ENCODE data around the gene ZNF773. TPM values are rescaled to one million over a fixed set of nuclear protein-coding genes. Genes with fewer than 3 reads are reported as not detected.

Gene ZNF773
- total RNA-seq, 4 donors from 2014 or later, result 1.2 to 6.5 (median 3.4) TPM

- Histone ChIP-seq H3K27me3 (no peaks in the 10 kb centered on the region), H3K36me3 (peaks cover 46 to 96% of the 10 kb centered on the region in 2 donors), H3K4me1 (no peaks in the 10 kb centered on the region), H3K4me3 (peak overlapping the region in 1 of 4 donors; percentile 20), H3K9me3 (peaks cover 9 to 88% (median 21%) of the 10 kb centered on the region in 3 donors), H3K27ac (no peak overlapping the region)
- DNase-seq (no peak), ATAC-seq (no peak)
- in situ Hi-C loops (cut with MboI; ENCODE audit: low sequenced_read_pairs in 4 of 4) (no loop called here), intact Hi-C loops (cut with DNase I; ENCODE audit: low total_unique reads) (no loop called here)
- TF ChIP-seq POLR2A (IDR thresholded peaks at IDR 0.05), result no peak
- TF ChIP-seq, protein P1, sequence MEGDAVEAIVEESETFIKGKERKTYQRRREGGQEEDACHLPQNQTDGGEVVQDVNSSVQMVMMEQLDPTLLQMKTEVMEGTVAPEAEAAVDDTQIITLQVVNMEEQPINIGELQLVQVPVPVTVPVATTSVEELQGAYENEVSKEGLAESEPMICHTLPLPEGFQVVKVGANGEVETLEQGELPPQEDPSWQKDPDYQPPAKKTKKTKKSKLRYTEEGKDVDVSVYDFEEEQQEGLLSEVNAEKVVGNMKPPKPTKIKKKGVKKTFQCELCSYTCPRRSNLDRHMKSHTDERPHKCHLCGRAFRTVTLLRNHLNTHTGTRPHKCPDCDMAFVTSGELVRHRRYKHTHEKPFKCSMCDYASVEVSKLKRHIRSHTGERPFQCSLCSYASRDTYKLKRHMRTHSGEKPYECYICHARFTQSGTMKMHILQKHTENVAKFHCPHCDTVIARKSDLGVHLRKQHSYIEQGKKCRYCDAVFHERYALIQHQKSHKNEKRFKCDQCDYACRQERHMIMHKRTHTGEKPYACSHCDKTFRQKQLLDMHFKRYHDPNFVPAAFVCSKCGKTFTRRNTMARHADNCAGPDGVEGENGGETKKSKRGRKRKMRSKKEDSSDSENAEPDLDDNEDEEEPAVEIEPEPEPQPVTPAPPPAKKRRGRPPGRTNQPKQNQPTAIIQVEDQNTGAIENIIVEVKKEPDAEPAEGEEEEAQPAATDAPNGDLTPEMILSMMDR (IDR thresholded peaks at IDR 0.05 in 4 of 5, conservative IDR thresholded peaks at IDR 0.05 in 1 of 5), result no peak
These were observed 38.3 kb downstream of the ZNF773 start for GRCh38 chr19:57537953-57538547.

DNA sequence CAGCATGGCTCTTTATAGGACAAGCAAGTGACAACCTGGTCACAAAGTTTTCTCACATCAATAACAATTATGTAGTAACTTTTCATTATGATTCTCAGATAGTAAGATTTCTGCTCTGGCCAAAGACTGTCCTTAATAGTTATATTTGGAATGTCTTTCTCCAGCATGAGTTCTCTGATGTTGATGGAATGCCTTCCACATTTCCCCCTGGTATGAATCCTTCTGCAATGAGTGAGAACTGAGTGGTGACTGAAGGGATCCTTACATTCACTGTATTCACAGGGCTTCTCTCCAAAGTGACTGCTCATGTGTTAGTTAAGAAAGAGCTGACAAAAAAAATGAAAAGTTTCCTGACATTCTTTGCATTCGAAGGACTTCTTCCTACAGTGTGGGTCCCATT, 46.8 kb downstream of the ZNF773 start:
- DNase-seq, result no peak
- intact Hi-C loops (cut with DNase I; ENCODE audit: low total_unique reads) (no loop called here), in situ Hi-C loops (cut with MboI; ENCODE audit: low sequenced_read_pairs in 4 of 4) (no loop called here)
- Histone ChIP-seq H3K27me3 (no peaks in the 10 kb centered on the region), H3K4me3 (no peak overlapping the region), H3K4me1 (no peaks in the 10 kb centered on the region), H3K27ac (no peak overlapping the region), H3K36me3 (peaks cover 40 to 100% of the 10 kb centered on the region in 2 donors), H3K9me3 (peaks cover 17 to 84% (median 25%) of the 10 kb centered on the region in 3 donors)
- no peak for TF ChIP-seq POLR2A (IDR thresholded peaks at IDR 0.05)
- TF ChIP-seq, protein P1 (IDR thresholded peaks at IDR 0.05 in 4 of 5, conservative IDR thresholded peaks at IDR 0.05 in 1 of 5), result no peak
- ATAC-seq, result no peak

DNA sequence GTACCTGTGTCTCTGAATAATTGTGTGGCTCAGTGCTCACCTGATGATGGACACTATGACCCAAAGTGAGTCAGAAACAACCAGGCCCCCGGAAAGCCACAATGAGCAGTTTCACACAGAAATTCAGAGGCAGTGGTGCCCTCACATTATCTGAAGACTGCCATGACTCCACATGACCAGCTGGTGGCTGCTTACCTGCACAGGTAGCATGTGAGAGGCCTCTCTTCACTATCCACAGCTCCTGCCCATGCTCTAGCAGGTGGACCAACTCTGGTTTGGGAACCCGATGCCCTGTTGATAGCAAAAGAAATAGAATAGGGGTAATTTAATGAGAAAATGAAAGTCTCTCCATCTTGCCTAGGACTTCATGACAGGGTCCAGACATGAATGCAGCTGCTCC, 52.7 kb downstream of the ZNF773 start:
- Histone ChIP-seq H3K4me3 (no peak overlapping the region), H3K4me1 (peaks cover 0 to 1% of the 10 kb centered on the region in 2 donors), H3K9me3 (peaks cover 3 to 36% (median 8%) of the 10 kb centered on the region in 3 donors), H3K27ac (no peak overlapping the region), H3K27me3 (no peaks in the 10 kb centered on the region), H3K36me3 (peaks cover 18 to 90% of the 10 kb centered on the region in 2 donors)
- ATAC-seq (no peak), DNase-seq (no peak)
- in situ Hi-C loops (cut with MboI; ENCODE audit: low sequenced_read_pairs in 4 of 4), result no loop called here
- intact Hi-C loops (cut with DNase I; ENCODE audit: low total_unique reads), result no loop called here
- TF ChIP-seq, protein P1 (IDR thresholded peaks at IDR 0.05 in 4 of 5, conservative IDR thresholded peaks at IDR 0.05 in 1 of 5), result no peak
- no peak for TF ChIP-seq POLR2A (IDR thresholded peaks at IDR 0.05)

DNA sequence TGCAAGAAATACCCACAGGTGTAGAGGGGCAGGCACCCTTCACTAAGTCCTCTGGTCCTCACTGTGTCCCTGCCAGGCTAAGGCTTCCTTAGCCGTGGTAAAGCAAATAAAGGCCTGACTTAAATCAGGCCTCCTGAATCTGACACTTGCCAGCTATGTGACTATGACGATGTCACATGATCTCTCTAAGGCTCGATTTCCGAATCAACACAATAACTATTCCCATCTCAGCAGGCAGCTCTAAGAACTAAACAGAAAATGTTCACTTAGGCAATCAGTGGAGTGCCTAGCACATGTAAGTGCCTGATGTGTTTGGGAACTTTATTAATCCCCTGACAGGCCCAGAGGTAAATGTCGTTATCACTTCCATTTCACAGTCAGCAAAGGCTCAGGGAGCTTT, 57.9 kb downstream of the ZNF773 start:
- intact Hi-C loops (cut with DNase I; ENCODE audit: low total_unique reads), result loop anchor here (2.0 to 5.0 kb wide), 2 partner anchors 31 to 80 kb away; partner anchors contain the start of genes ZNF549 and ZNF772
- ATAC-seq (no peak), DNase-seq (no peak)
- peaks cover 0 to 3% (median 3%) of the 10 kb centered on the region in 3 donors for H3K9me3 ChIP-seq
- H3K4me1 ChIP-seq, result peaks cover 16 to 26% of the 10 kb centered on the region in 2 donors
- in situ Hi-C loops (cut with MboI; ENCODE audit: low sequenced_read_pairs in 4 of 4), result no loop called here
- H3K4me3 ChIP-seq, result no peak overlapping the region
- no peak overlapping the region for H3K27ac ChIP-seq
- no peak for TF ChIP-seq POLR2A (IDR thresholded peaks at IDR 0.05)
- TF ChIP-seq, protein P1 (IDR thresholded peaks at IDR 0.05 in 4 of 5, conservative IDR thresholded peaks at IDR 0.05 in 1 of 5), result no peak
- H3K27me3 ChIP-seq, result no peaks in the 10 kb centered on the region
- H3K36me3 ChIP-seq, result peaks cover 0 to 38% of the 10 kb centered on the region in 2 donors

Other genes with a start within 250 kb of the ZNF773 start
- 10 to 100 TPM; 20.2 to 63.3 (median 42.3) TPM for gene ZNF460, start 219.5 kb upstream of the ZNF773 start, total RNA-seq
- gene ZNF543, start 179.5 kb upstream of the ZNF773 start, total RNA-seq, result 10 to 100 TPM in 1 of 4 donors, 1 to 10 TPM in 3; 5.8 to 11.5 (median 8.3) TPM
- gene ZNF304, start 148.7 kb upstream of the ZNF773 start, total RNA-seq, result 1 to 10 TPM; 4.1 to 6.5 (median 4.8) TPM
- gene TRAPPC2B, start 136.4 kb upstream of the ZNF773 start, total RNA-seq, result 10 to 100 TPM; 34.4 to 47.4 (median 40.8) TPM
- 1 to 10 TPM in 3 of 4 donors, under 1 TPM in 1; 0.58 to 4.4 (median 2.6) TPM for gene ZNF547, start 136.4 kb upstream of the ZNF773 start, total RNA-seq
- 10 to 100 TPM in 1 of 4 donors, 1 to 10 TPM in 3; 6.1 to 10.4 (median 8.3) TPM for gene ZNF548, start 110.1 kb upstream of the ZNF773 start, total RNA-seq
- gene ZNF17, start 88.8 kb upstream of the ZNF773 start, total RNA-seq, result 1 to 10 TPM; 3.3 to 6.4 (median 5.4) TPM
- 10 to 100 TPM in 1 of 4 donors, 1 to 10 TPM in 3; 3.1 to 11.4 (median 3.9) TPM for gene ZNF749, start 64.6 kb upstream of the ZNF773 start, total RNA-seq
- gene VN1R1, start 42.8 kb upstream of the ZNF773 start, total RNA-seq, result 1 to 10 TPM in 2 of 4 donors, under 1 TPM in 1, not detected in 1; 0.60 to 3.2 (median 1.3) TPM
- 10 to 100 TPM in 3 of 4 donors, 1 to 10 TPM in 1; 8.3 to 26.7 (median 17.6) TPM for gene ZNF772, start 22.4 kb upstream of the ZNF773 start, total RNA-seq
- 10 to 100 TPM in 2 of 4 donors, 1 to 10 TPM in 2; 4.6 to 25.2 (median 10.5) TPM for gene ZNF419, start 12.2 kb upstream of the ZNF773 start, total RNA-seq
- 1 to 10 TPM; 1.7 to 3.4 (median 2.3) TPM for gene ZNF549, start 27.4 kb downstream of the ZNF773 start, total RNA-seq
- 1 to 10 TPM in 3 of 4 donors, under 1 TPM in 1; 0.87 to 9.1 (median 2.6) TPM for gene ZNF550, start 59.9 kb downstream of the ZNF773 start, total RNA-seq
- gene ZNF416, start 79.0 kb downstream of the ZNF773 start, total RNA-seq, result 1 to 10 TPM in 2 of 4 donors, under 1 TPM in 2; 0.87 to 2.0 (median 1.4) TPM
- 1 to 10 TPM in 2 of 4 donors, under 1 TPM in 2; 0.71 to 2.0 (median 1.1) TPM for gene ZIK1, start 84.2 kb downstream of the ZNF773 start, total RNA-seq
- 1 to 10 TPM in 3 of 4 donors, under 1 TPM in 1; 0.86 to 4.2 (median 3.4) TPM for gene ZNF530, start 99.9 kb downstream of the ZNF773 start, total RNA-seq
- gene ZNF134, start 114.3 kb downstream of the ZNF773 start, total RNA-seq, result 10 to 100 TPM in 1 of 4 donors, 1 to 10 TPM in 3; 4.2 to 13.1 (median 8.0) TPM
- gene ZNF211, start 133.2 kb downstream of the ZNF773 start, total RNA-seq, result 1 to 10 TPM; 2.9 to 5.5 (median 4.3) TPM
- not detected for gene ZSCAN4, start 169.0 kb downstream of the ZNF773 start, total RNA-seq
- 1 to 10 TPM in 3 of 4 donors, under 1 TPM in 1; 0.95 to 5.8 (median 2.4) TPM for gene ZNF551, start 182.0 kb downstream of the ZNF773 start, total RNA-seq
- gene ZNF154, start 209.3 kb downstream of the ZNF773 start, total RNA-seq, result 1 to 10 TPM in 2 of 4 donors, under 1 TPM in 2; 0.49 to 2.8 (median 0.97) TPM
- 10 to 100 TPM in 1 of 4 donors, 1 to 10 TPM in 3; 3.9 to 10.1 (median 5.8) TPM for gene ZNF671, start 227.7 kb downstream of the ZNF773 start, total RNA-seq
- 1 to 10 TPM; 5.0 to 8.1 (median 8.0) TPM for gene ZNF776, start 246.9 kb downstream of the ZNF773 start, total RNA-seq

Data from gastrocnemius medialis (tissue), 4 donors.